Putamen (tissue), 1 donor: ENCODE measurements around the gene PHAF1.

ENCODE experiments used
- DNase-seq: peaks from one replicate; pipeline ENCODE4 v3.0.0-alpha.2; 2016; ENCODE audit warnings: low spot score

PHAF1 gene

GRCh38 chr16:67163164-67163998 lies 53.6 kb downstream of the PHAF1 start:
- DNase-seq: peak; percentile 85

GRCh38 chr16:67163999-67164558 lies 54.3 kb downstream of the PHAF1 start:
- no peak for DNase-seq

GRCh38 chr16:67164599-67165061 lies 54.9 kb downstream of the PHAF1 start, which contains the start of gene HSF4:
TSS of gene HSF4 (plus strand) at chr16:67164745. CDS start at chr16:67164812, 67 bp downstream.
- DNase-seq: no peak

- no peak for DNase-seq
These were observed 55.7 kb downstream of the PHAF1 start for GRCh38 chr16:67165121-67166078.

- no peak for DNase-seq
These were observed 56.4 kb downstream of the PHAF1 start for GRCh38 chr16:67166110-67166547.

GRCh38 chr16:67166598-67167168 lies 56.9 kb downstream of the PHAF1 start:
- DNase-seq: no peak

- DNase-seq: no peak
These were observed 57.8 kb downstream of the PHAF1 start for GRCh38 chr16:67167588-67167987.

GRCh38 chr16:67169011-67169451 lies 59.3 kb downstream of the PHAF1 start:
- DNase-seq: no peak

GRCh38 chr16:67169642-67170167 lies 60.0 kb downstream of the PHAF1 start:
- DNase-seq: no peak

GRCh38 chr16:67170168-67170948 lies 60.6 kb downstream of the PHAF1 start, which contains the start of gene NOL3:
TSS of gene NOL3 (plus strand) at chr16:67170538.
- DNase-seq: no peak

GRCh38 chr16:67170949-67171649 lies 61.4 kb downstream of the PHAF1 start:
- no peak for DNase-seq

- DNase-seq: no peak
These were observed 63.6 kb downstream of the PHAF1 start for GRCh38 chr16:67173323-67173722.

- DNase-seq: peak; percentile 64
These were observed 64.3 kb downstream of the PHAF1 start for GRCh38 chr16:67173808-67174705.

- DNase-seq: no peak
These were observed 65.0 kb downstream of the PHAF1 start for GRCh38 chr16:67174706-67175231.

GRCh38 chr16:67176662-67177061 lies 66.9 kb downstream of the PHAF1 start:
- no peak for DNase-seq

- no peak for DNase-seq
These were observed 68.3 kb downstream of the PHAF1 start for GRCh38 chr16:67177743-67178699.

GRCh38 chr16:67179421-67180080 lies 69.8 kb downstream of the PHAF1 start:
- no peak for DNase-seq
